Measurements from ENCODE around the gene DDX10.

Gene DDX10

GRCh38 chr11:108921211-108921610 lies 256.3 kb downstream of the DDX10 start:
- H3K9me3 Mint-ChIP-seq, result no peaks in the 10 kb centered on the region
- H3K36me3 Mint-ChIP-seq (ENCODE audit: low read depth), result peaks cover 10% of the 10 kb centered on the region
- H3K4me3 Mint-ChIP-seq, result no peak overlapping the region
- no peaks in the 10 kb centered on the region for H3K4me1 Mint-ChIP-seq (ENCODE audit: low read depth)
- intact Hi-C loops (cut with micrococcal nuclease), result no loop called here
- no peak overlapping the region for H3K27ac Mint-ChIP-seq
- no peaks in the 10 kb centered on the region for H3K27me3 Mint-ChIP-seq

GRCh38 chr11:108922241-108922640 lies 257.4 kb downstream of the DDX10 start:
- Mint-ChIP-seq H3K27ac (no peak overlapping the region), H3K36me3 (ENCODE audit: low read depth) (peaks cover 10% of the 10 kb centered on the region), H3K9me3 (no peaks in the 10 kb centered on the region), H3K27me3 (no peaks in the 10 kb centered on the region), H3K4me3 (no peak overlapping the region), H3K4me1 (ENCODE audit: low read depth) (no peaks in the 10 kb centered on the region)
- intact Hi-C loops (cut with micrococcal nuclease), result no loop called here

GRCh38 chr11:108923413-108923812 lies 258.5 kb downstream of the DDX10 start:
- H3K36me3 Mint-ChIP-seq (ENCODE audit: low read depth), result peaks cover under 1% of the 10 kb centered on the region
- H3K27me3 Mint-ChIP-seq, result no peaks in the 10 kb centered on the region
- no peaks in the 10 kb centered on the region for H3K4me1 Mint-ChIP-seq (ENCODE audit: low read depth)
- no peaks in the 10 kb centered on the region for H3K9me3 Mint-ChIP-seq
- H3K4me3 Mint-ChIP-seq, result no peak overlapping the region
- no peak overlapping the region for H3K27ac Mint-ChIP-seq
- intact Hi-C loops (cut with micrococcal nuclease), result no loop called here

GRCh38 chr11:108926171-108926840 lies 261.4 kb downstream of the DDX10 start:
- Mint-ChIP-seq H3K27ac (no peak overlapping the region), H3K9me3 (no peaks in the 10 kb centered on the region)

GRCh38 chr11:108926841-108927577 lies 262.1 kb downstream of the DDX10 start:
- Mint-ChIP-seq H3K36me3 (ENCODE audit: low read depth) (no peaks in the 10 kb centered on the region), H3K9me3 (no peaks in the 10 kb centered on the region), H3K4me3 (no peak overlapping the region), H3K4me1 (ENCODE audit: low read depth) (peaks cover 3% of the 10 kb centered on the region), H3K27ac (no peak overlapping the region), H3K27me3 (no peaks in the 10 kb centered on the region)
- intact Hi-C loops (cut with micrococcal nuclease), result no loop called here

More at GRCh38 chr11:108926171-108926840, 261.4 kb downstream of the DDX10 start:
- Mint-ChIP-seq H3K27me3 (no peaks in the 10 kb centered on the region), H3K4me1 (ENCODE audit: low read depth) (peaks cover 3% of the 10 kb centered on the region), H3K36me3 (ENCODE audit: low read depth) (no peaks in the 10 kb centered on the region), H3K4me3 (no peak overlapping the region)
- intact Hi-C loops (cut with micrococcal nuclease), result no loop called here

GRCh38 chr11:108927791-108928545 lies 263.1 kb downstream of the DDX10 start:
- no peaks in the 10 kb centered on the region for H3K27me3 Mint-ChIP-seq
- no peaks in the 10 kb centered on the region for H3K9me3 Mint-ChIP-seq
- H3K4me3 Mint-ChIP-seq, result no peak overlapping the region
- H3K4me1 Mint-ChIP-seq (ENCODE audit: low read depth), result peaks cover 3% of the 10 kb centered on the region
- no peak overlapping the region for H3K27ac Mint-ChIP-seq
- no peaks in the 10 kb centered on the region for H3K36me3 Mint-ChIP-seq (ENCODE audit: low read depth)
- intact Hi-C loops (cut with micrococcal nuclease), result no loop called here

GRCh38 chr11:108929241-108929640 lies 264.4 kb downstream of the DDX10 start:
- intact Hi-C loops (cut with micrococcal nuclease), result no loop called here
- no peaks in the 10 kb centered on the region for H3K27me3 Mint-ChIP-seq
- no peak overlapping the region for H3K4me3 Mint-ChIP-seq
- H3K9me3 Mint-ChIP-seq, result no peaks in the 10 kb centered on the region
- no peak overlapping the region for H3K27ac Mint-ChIP-seq
- H3K36me3 Mint-ChIP-seq (ENCODE audit: low read depth), result no peaks in the 10 kb centered on the region
- H3K4me1 Mint-ChIP-seq (ENCODE audit: low read depth), result peaks cover 3% of the 10 kb centered on the region

- H3K4me3 Mint-ChIP-seq, result no peak overlapping the region
- no peak overlapping the region for H3K27ac Mint-ChIP-seq
- H3K36me3 Mint-ChIP-seq (ENCODE audit: low read depth), result no peaks in the 10 kb centered on the region
- H3K27me3 Mint-ChIP-seq, result no peaks in the 10 kb centered on the region
- no peaks in the 10 kb centered on the region for H3K9me3 Mint-ChIP-seq
- H3K4me1 Mint-ChIP-seq (ENCODE audit: low read depth), result peaks cover 3% of the 10 kb centered on the region
- intact Hi-C loops (cut with micrococcal nuclease), result no loop called here
Observed at GRCh38 chr11:108931168-108931567, 266.3 kb downstream of the DDX10 start.

GRCh38 chr11:108933630-108934029 lies 268.8 kb downstream of the DDX10 start:
- Mint-ChIP-seq H3K4me3 (no peak overlapping the region), H3K27me3 (no peaks in the 10 kb centered on the region), H3K36me3 (ENCODE audit: low read depth) (no peaks in the 10 kb centered on the region), H3K27ac (no peak overlapping the region), H3K9me3 (no peaks in the 10 kb centered on the region), H3K4me1 (ENCODE audit: low read depth) (peaks cover 3% of the 10 kb centered on the region)
- intact Hi-C loops (cut with micrococcal nuclease), result no loop called here

- no peaks in the 10 kb centered on the region for H3K36me3 Mint-ChIP-seq (ENCODE audit: low read depth)
- intact Hi-C loops (cut with micrococcal nuclease), result no loop called here
Observed at GRCh38 chr11:108934289-108934688, 269.4 kb downstream of the DDX10 start.

GRCh38 chr11:108934696-108935095 lies 269.8 kb downstream of the DDX10 start:
- intact Hi-C loops (cut with micrococcal nuclease), result no loop called here
- H3K27ac Mint-ChIP-seq, result no peak overlapping the region

More at GRCh38 chr11:108934289-108934688, 269.4 kb downstream of the DDX10 start:
- Mint-ChIP-seq H3K4me3 (no peak overlapping the region), H3K4me1 (ENCODE audit: low read depth) (no peaks in the 10 kb centered on the region), H3K27ac (no peak overlapping the region), H3K27me3 (no peaks in the 10 kb centered on the region), H3K9me3 (no peaks in the 10 kb centered on the region)

GRCh38 chr11:108937746-108938145 lies 272.9 kb downstream of the DDX10 start:
- H3K36me3 Mint-ChIP-seq (ENCODE audit: low read depth), result peaks cover 25% of the 10 kb centered on the region
- no peak overlapping the region for H3K4me3 Mint-ChIP-seq
- intact Hi-C loops (cut with micrococcal nuclease), result no loop called here
- H3K4me1 Mint-ChIP-seq (ENCODE audit: low read depth), result no peaks in the 10 kb centered on the region
- no peaks in the 10 kb centered on the region for H3K27me3 Mint-ChIP-seq
- no peak overlapping the region for H3K27ac Mint-ChIP-seq
- H3K9me3 Mint-ChIP-seq, result no peaks in the 10 kb centered on the region

More at GRCh38 chr11:108934696-108935095, 269.8 kb downstream of the DDX10 start:
- H3K4me1 Mint-ChIP-seq (ENCODE audit: low read depth), result no peaks in the 10 kb centered on the region
- no peaks in the 10 kb centered on the region for H3K9me3 Mint-ChIP-seq
- H3K27me3 Mint-ChIP-seq, result no peaks in the 10 kb centered on the region
- H3K36me3 Mint-ChIP-seq (ENCODE audit: low read depth), result no peaks in the 10 kb centered on the region
- H3K4me3 Mint-ChIP-seq, result no peak overlapping the region

GRCh38 chr11:108938604-108939003 lies 273.7 kb downstream of the DDX10 start:
- Mint-ChIP-seq H3K27me3 (no peaks in the 10 kb centered on the region), H3K4me3 (no peak overlapping the region), H3K27ac (no peak overlapping the region), H3K4me1 (ENCODE audit: low read depth) (no peaks in the 10 kb centered on the region), H3K9me3 (no peaks in the 10 kb centered on the region), H3K36me3 (ENCODE audit: low read depth) (peaks cover 25% of the 10 kb centered on the region)
- intact Hi-C loops (cut with micrococcal nuclease), result no loop called here

- Mint-ChIP-seq H3K27ac (no peak overlapping the region), H3K27me3 (no peaks in the 10 kb centered on the region), H3K4me3 (no peak overlapping the region), H3K9me3 (no peaks in the 10 kb centered on the region), H3K4me1 (ENCODE audit: low read depth) (no peaks in the 10 kb centered on the region), H3K36me3 (ENCODE audit: low read depth) (peaks cover 25% of the 10 kb centered on the region)
- intact Hi-C loops (cut with micrococcal nuclease), result no loop called here
Observed at GRCh38 chr11:108939135-108939534, 274.3 kb downstream of the DDX10 start.
